NT2/D1 (cell line): ENCODE data around the gene SNRPF.

Source experiments
- SUZ12 ChIP-seq: IDR thresholded peaks from 2 replicates; pipeline ENCODE4 v1.6.1; 2011; ENCODE audit not compliant: insufficient read length, insufficient read depth; ENCODE audit errors: extremely low read depth
- YY1 ChIP-seq: IDR thresholded peaks from 2 replicates; pipeline ENCODE4 v1.6.1; 2011; ENCODE audit not compliant: insufficient read length, insufficient read depth
- ZNF274 ChIP-seq: IDR thresholded peaks from 2 replicates; pipeline ENCODE4 v1.6.1; 2011; ENCODE audit warnings: mild to moderate bottlenecking, low read depth, low read length

DNA sequence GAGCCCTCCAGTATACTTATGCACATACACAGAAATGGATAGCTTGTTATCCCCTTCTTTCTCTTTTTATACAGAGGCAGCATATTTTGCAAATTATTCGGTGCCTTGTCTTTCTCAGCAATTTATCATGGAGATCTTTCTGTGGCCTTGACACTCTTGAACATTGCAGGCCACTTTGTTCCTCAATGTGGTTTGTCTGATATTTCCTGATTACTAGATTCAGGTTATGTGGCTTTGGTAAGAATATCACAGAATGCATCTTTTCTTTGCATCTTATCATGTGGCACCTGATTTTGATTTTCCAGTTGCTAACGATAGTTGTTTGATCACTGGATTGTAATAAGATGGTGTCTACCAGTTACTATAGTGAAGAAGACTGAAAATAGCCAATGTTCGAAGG is 7.1 kb upstream of the SNRPF start:
- TF ChIP-seq YY1: no peak
- TF ChIP-seq ZNF274: no peak
- no peak for TF ChIP-seq SUZ12
